SK-N-SH treated with all-trans-retinoic acid at 6 μM for 48 hours (cell line): ENCODE results near the gene AGAP2.

Experiments
- ATAC-seq: fragments of 200-7000 bp; cut with Tn5 transposase; 3 replicates; pipeline ENCODE4 v1.9.1; 2020; ENCODE audit warnings: mild to moderate bottlenecking, moderate library complexity
- ARNTL ChIP-seq: fragments of 450-650 bp; formaldehyde crosslinking; IDR thresholded peaks from 2 replicates; pipeline ENCODE4 v1.5.0; 2020; ENCODE audit warnings: low read depth, mild to moderate bottlenecking, moderate library complexity, borderline replicate concordance
- CREB5 ChIP-seq: fragments of 250-450 bp; sonication (Bioruptor Pico); IDR thresholded peaks from 2 replicates; pipeline ENCODE4 v1.5.1; 2020; ENCODE audit warnings: low read depth, mild to moderate bottlenecking, moderate library complexity
- CSRNP3 ChIP-seq: fragments of 250-450 bp; sonication (Bioruptor Pico); IDR thresholded peaks from 2 replicates; pipeline ENCODE4 v1.5.1; 2021; ENCODE audit warnings: mild to moderate bottlenecking, moderate library complexity
- GLIS3 ChIP-seq: fragments of 250-450 bp; sonication (Bioruptor Pico); IDR thresholded peaks from 2 replicates; pipeline ENCODE4 v1.5.0; 2020; ENCODE audit warnings: mild to moderate bottlenecking, moderate library complexity
- ISL1 ChIP-seq: fragments of 250-450 bp; sonication (Bioruptor Pico); IDR thresholded peaks from 2 replicates; pipeline ENCODE4 v2.1.2; 2022; ENCODE audit warnings: mild to moderate bottlenecking, moderate library complexity
- OSR1 ChIP-seq: fragments of 250-450 bp; sonication (Bioruptor Pico); IDR thresholded peaks from 2 replicates; pipeline ENCODE4 v1.8.0; 2022; ENCODE audit warnings: moderate library complexity, mild to moderate bottlenecking, inconsistent platforms
- PATZ1 ChIP-seq: fragments of 250-450 bp; sonication (Bioruptor Pico); IDR thresholded peaks from 2 replicates; pipeline ENCODE4 v1.8.0; 2020; ENCODE audit warnings: mild to moderate bottlenecking, moderate library complexity, borderline replicate concordance
- PPARA ChIP-seq: fragments of 250-450 bp; sonication (Bioruptor Pico); IDR thresholded peaks from 2 replicates; pipeline ENCODE4 v1.5.0; 2020; ENCODE audit warnings: mild to moderate bottlenecking, borderline replicate concordance
- RARB ChIP-seq: fragments of 250-450 bp; sonication (Bioruptor Pico); IDR thresholded peaks from 2 replicates; pipeline ENCODE4 v1.8.0; 2021; ENCODE audit warnings: mild to moderate bottlenecking, moderate library complexity
- TCF4 ChIP-seq: fragments of 250-450 bp; sonication (Bioruptor Pico); IDR thresholded peaks from 2 replicates; pipeline ENCODE4 v1.8.0; 2021; ENCODE audit warnings: mild to moderate bottlenecking, moderate library complexity, borderline replicate concordance
- TSHZ2 ChIP-seq: fragments of 250-450 bp; sonication (Bioruptor Pico); IDR thresholded peaks from 2 replicates; pipeline ENCODE4 v1.5.0; 2020; ENCODE audit warnings: mild to moderate bottlenecking, moderate library complexity
- ZC3H10 ChIP-seq: fragments of 250-450 bp; sonication (Bioruptor Pico); IDR thresholded peaks from 2 replicates; pipeline ENCODE4 v1.5.1; 2021; ENCODE audit warnings: mild to moderate bottlenecking, moderate library complexity
- ZFP3 ChIP-seq: fragments of 250-450 bp; sonication (Bioruptor Pico); IDR thresholded peaks from 2 replicates; pipeline ENCODE4 v1.5.0; 2020; ENCODE audit warnings: mild to moderate bottlenecking, moderate library complexity
- ZFP30 ChIP-seq: fragments of 450-650 bp; formaldehyde crosslinking; IDR thresholded peaks from 2 replicates; pipeline ENCODE4 v1.5.0; 2022; ENCODE audit warnings: mild to moderate bottlenecking, moderate library complexity
- ZNF565 ChIP-seq: fragments of 450-650 bp; formaldehyde crosslinking; conservative IDR thresholded peaks from 2 replicates; pipeline ENCODE4 v1.5.0; 2020; ENCODE audit warnings: low read depth, mild to moderate bottlenecking, moderate library complexity
- ZNF70 ChIP-seq: fragments of 450-650 bp; formaldehyde crosslinking; IDR thresholded peaks from 2 replicates; pipeline ENCODE4 v1.5.0; 2020; ENCODE audit warnings: mild to moderate bottlenecking, moderate library complexity
- ZNF8 ChIP-seq: fragments of 450-650 bp; formaldehyde crosslinking; IDR thresholded peaks from 2 replicates; pipeline ENCODE4 v1.5.0; 2020; ENCODE audit warnings: mild to moderate bottlenecking, moderate library complexity
- TF ChIP-seq, protein P1 (sequence below): fragments of 250-450 bp; sonication (Bioruptor Pico); IDR thresholded peaks from 2 replicates; pipeline ENCODE4 v1.8.0; 2021; ENCODE audit warnings: low read depth, mild to moderate bottlenecking, moderate library complexity, borderline replicate concordance

Gene AGAP2

GRCh38 chr12:57782243-57782607 lies 43.7 kb upstream of the AGAP2 start:
- TF ChIP-seq ZC3H10 (CRISPR knock-in tag) (no peak), OSR1 (no peak), ZNF8 (CRISPR knock-in tag) (no peak), CSRNP3 (CRISPR knock-in tag) (no peak), PPARA (CRISPR knock-in tag) (no peak), ZNF70 (no peak), RARB (CRISPR knock-in tag) (no peak), CREB5 (CRISPR knock-in tag) (no peak)
- TF ChIP-seq, protein P1, sequence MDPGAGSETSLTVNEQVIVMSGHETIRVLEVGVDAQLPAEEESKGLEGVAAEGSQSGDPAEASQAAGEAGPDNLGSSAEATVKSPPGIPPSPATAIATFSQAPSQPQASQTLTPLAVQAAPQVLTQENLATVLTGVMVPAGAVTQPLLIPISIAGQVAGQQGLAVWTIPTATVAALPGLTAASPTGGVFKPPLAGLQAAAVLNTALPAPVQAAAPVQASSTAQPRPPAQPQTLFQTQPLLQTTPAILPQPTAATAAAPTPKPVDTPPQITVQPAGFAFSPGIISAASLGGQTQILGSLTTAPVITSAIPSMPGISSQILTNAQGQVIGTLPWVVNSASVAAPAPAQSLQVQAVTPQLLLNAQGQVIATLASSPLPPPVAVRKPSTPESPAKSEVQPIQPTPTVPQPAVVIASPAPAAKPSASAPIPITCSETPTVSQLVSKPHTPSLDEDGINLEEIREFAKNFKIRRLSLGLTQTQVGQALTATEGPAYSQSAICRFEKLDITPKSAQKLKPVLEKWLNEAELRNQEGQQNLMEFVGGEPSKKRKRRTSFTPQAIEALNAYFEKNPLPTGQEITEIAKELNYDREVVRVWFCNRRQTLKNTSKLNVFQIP (CRISPR knock-in tag) = no peak
- no peak for ATAC-seq

DNA sequence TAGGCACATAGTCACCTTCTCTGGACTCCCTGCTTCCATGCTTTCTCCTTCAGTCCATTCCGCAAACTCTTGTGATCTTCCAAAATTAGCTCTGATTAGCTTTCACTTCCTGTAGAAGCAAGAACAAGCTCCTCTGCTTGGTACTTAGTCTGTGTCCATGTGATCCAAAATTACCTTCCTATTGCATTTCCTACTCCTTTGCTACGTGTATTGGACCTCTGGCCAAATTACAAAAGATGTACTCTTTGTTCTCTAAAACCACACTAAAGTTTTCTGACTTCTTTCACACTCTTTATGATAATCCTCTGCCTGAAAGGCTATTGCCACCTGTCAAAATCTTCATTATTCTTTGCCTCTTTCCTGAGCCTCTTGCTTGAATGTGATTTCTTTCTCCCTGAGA lies 43.3 kb upstream of the AGAP2 start:
- ATAC-seq = no peak

DNA sequence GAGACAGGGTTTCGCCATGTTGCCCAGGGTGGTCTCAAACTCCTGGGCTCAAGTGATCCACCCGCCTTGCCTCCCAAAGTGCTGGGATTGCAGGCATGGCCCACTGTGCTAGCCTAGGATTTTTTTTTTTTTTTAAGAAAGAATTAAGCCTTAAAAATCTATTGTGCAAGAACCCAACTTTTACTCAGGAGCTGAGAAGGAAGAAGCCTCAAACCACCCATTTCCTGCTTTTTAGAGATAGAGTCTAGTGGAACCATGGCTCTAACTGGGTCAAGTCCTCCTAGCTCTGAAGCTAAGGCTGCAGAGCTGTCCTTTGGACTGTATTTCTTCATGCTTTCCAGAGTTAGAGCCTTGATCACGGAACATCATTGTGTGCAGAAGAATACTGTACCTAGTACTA lies 42.7 kb upstream of the AGAP2 start:
- TF ChIP-seq ZFP3 (CRISPR knock-in tag) = no peak
- no peak for TF ChIP-seq ARNTL (CRISPR knock-in tag)
- no peak for TF ChIP-seq ZC3H10 (CRISPR knock-in tag)
- TF ChIP-seq TCF4 (CRISPR knock-in tag) = no peak
- TF ChIP-seq GLIS3 (CRISPR knock-in tag) = no peak
- no peak for TF ChIP-seq ZNF565
- TF ChIP-seq, protein P1 (CRISPR knock-in tag) = no peak
- no peak for TF ChIP-seq OSR1
- no peak for TF ChIP-seq PPARA (CRISPR knock-in tag)
- no peak for TF ChIP-seq TSHZ2 (CRISPR knock-in tag)
- no peak for TF ChIP-seq ZFP30 (CRISPR knock-in tag)
- ATAC-seq = no peak

More for the DNA sequence above, 43.3 kb upstream of the AGAP2 start:
- TF ChIP-seq PATZ1 (CRISPR knock-in tag) = no peak
- TF ChIP-seq ARNTL (CRISPR knock-in tag) = no peak
- no peak for TF ChIP-seq ISL1 (CRISPR knock-in tag)
- no peak for TF ChIP-seq ZNF70
- no peak for TF ChIP-seq ZNF8 (CRISPR knock-in tag)
